Measurements from ENCODE around the gene ECPAS.

DNA sequence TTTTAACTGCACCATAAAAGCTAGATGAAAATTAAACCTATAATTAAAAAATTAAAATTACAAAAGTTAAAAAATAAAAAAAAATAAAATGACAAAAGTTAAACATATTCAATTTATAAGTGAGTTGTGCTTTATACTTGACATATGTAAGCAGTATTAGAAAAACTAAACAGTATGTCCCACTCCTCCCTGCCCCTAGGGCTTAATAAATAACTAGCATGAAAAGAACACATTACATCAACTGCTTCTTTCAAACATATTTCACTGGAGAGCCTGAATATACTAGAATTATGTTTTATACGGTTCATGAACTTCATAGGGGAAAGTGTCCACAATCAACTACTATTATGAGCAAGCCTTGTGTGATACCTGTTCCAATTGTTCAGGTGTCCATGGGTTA lies 47.6 kb downstream of the ECPAS start:
- TF ChIP-seq, protein P1, sequence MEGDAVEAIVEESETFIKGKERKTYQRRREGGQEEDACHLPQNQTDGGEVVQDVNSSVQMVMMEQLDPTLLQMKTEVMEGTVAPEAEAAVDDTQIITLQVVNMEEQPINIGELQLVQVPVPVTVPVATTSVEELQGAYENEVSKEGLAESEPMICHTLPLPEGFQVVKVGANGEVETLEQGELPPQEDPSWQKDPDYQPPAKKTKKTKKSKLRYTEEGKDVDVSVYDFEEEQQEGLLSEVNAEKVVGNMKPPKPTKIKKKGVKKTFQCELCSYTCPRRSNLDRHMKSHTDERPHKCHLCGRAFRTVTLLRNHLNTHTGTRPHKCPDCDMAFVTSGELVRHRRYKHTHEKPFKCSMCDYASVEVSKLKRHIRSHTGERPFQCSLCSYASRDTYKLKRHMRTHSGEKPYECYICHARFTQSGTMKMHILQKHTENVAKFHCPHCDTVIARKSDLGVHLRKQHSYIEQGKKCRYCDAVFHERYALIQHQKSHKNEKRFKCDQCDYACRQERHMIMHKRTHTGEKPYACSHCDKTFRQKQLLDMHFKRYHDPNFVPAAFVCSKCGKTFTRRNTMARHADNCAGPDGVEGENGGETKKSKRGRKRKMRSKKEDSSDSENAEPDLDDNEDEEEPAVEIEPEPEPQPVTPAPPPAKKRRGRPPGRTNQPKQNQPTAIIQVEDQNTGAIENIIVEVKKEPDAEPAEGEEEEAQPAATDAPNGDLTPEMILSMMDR (IDR thresholded peaks at IDR 0.05): no peak
- TF ChIP-seq SIN3A (IDR thresholded peaks at IDR 0.05; ENCODE audit: borderline replicate concordance, insufficient read depth, low read depth, low read length) (no peak), POLR2AphosphoS5 (IDR thresholded peaks at IDR 0.05; ENCODE audit: low read depth, low read length) (no peak)
- TF ChIP-seq, protein P2, sequence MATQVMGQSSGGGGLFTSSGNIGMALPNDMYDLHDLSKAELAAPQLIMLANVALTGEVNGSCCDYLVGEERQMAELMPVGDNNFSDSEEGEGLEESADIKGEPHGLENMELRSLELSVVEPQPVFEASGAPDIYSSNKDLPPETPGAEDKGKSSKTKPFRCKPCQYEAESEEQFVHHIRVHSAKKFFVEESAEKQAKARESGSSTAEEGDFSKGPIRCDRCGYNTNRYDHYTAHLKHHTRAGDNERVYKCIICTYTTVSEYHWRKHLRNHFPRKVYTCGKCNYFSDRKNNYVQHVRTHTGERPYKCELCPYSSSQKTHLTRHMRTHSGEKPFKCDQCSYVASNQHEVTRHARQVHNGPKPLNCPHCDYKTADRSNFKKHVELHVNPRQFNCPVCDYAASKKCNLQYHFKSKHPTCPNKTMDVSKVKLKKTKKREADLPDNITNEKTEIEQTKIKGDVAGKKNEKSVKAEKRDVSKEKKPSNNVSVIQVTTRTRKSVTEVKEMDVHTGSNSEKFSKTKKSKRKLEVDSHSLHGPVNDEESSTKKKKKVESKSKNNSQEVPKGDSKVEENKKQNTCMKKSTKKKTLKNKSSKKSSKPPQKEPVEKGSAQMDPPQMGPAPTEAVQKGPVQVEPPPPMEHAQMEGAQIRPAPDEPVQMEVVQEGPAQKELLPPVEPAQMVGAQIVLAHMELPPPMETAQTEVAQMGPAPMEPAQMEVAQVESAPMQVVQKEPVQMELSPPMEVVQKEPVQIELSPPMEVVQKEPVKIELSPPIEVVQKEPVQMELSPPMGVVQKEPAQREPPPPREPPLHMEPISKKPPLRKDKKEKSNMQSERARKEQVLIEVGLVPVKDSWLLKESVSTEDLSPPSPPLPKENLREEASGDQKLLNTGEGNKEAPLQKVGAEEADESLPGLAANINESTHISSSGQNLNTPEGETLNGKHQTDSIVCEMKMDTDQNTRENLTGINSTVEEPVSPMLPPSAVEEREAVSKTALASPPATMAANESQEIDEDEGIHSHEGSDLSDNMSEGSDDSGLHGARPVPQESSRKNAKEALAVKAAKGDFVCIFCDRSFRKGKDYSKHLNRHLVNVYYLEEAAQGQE (IDR thresholded peaks at IDR 0.05; ENCODE audit: insufficient read depth in 1 of 2, low read depth in 2 of 2, low read length in 1 of 2): no peak
